Caco-2 (cell line): ENCODE results near the gene BTC. TPM values are rescaled to one million over a fixed set of nuclear protein-coding genes. Genes with fewer than 3 reads are reported as not detected.

Experiments
- BruUV-seq: library from RNA; stranded (reverse); fragments of 400-500 nt; replicated peaks from 2 replicates; lab custom pipeline; 2021; lab: Mats Ljungman, UMichigan
- CTCF ChIA-PET: fragments of 300-600 bp; sonication (Branson Sonifier 250); formaldehyde crosslinking; loops from one replicate; lab custom pipeline; 2022; ENCODE audit warnings: antibody characterized with exemption; lab: Charles Lee
- POLR2A ChIA-PET: fragments of 300-600 bp; sonication (Branson Sonifier 250); formaldehyde crosslinking; loops from one replicate; lab custom pipeline; 2022; ENCODE audit warnings: antibody characterized with exemption; lab: Charles Lee
- DNase-seq, 2 experiments: peaks; one replicate each; pipeline versions ENCODE4 v3.0.0 to v3.0.0-alpha.2; 2020 to 2022
- H3K27me3 ChIP-seq: replicated peaks from 2 replicates; pipeline ENCODE4 v1.6.0; 2011; ENCODE audit warnings: low read length; ENCODE audit not compliant: control insufficient read depth, insufficient read depth
- H3K36me3 ChIP-seq: 2 replicates; pipeline ENCODE4 v1.5.1; 2011; ENCODE audit warnings: low read length; ENCODE audit not compliant: control insufficient read depth, insufficient read depth
- H3K4me1 ChIP-seq: fragments of 250-450 bp; sonication (Bioruptor Pico); 2 replicates; pipeline ENCODE4 v1.5.1; 2020; ENCODE audit warnings: mild to moderate bottlenecking
- H3K4me3 ChIP-seq: 2 replicates; pipeline ENCODE4 v1.5.1; 2011; ENCODE audit warnings: low read depth, mild to moderate bottlenecking, control low read depth, low read length
- H3K9me3 ChIP-seq: fragments of 250-450 bp; sonication (Bioruptor Pico); 2 replicates; pipeline ENCODE4 v1.5.1; 2020; ENCODE audit warnings: mild to moderate bottlenecking, moderate library complexity
- H3K27ac Mint-ChIP-seq: one replicate; pipeline ENCODE4 v1.8.0; 2022; ENCODE audit warnings: mixed read lengths; ENCODE audit not compliant: unreplicated experiment
- H3K27me3 Mint-ChIP-seq: one replicate; pipeline ENCODE4 v1.8.0; 2022; ENCODE audit warnings: mixed read lengths; ENCODE audit not compliant: insufficient read depth, unreplicated experiment
- H3K36me3 Mint-ChIP-seq: one replicate; pipeline ENCODE4 v1.8.0; 2022; ENCODE audit warnings: mild to moderate bottlenecking, mixed read lengths; ENCODE audit not compliant: insufficient read depth, unreplicated experiment
- H3K4me1 Mint-ChIP-seq: one replicate; pipeline ENCODE4 v1.8.0; 2022; ENCODE audit warnings: low read depth, mixed read lengths; ENCODE audit not compliant: unreplicated experiment
- H3K4me3 Mint-ChIP-seq: one replicate; pipeline ENCODE4 v1.8.0; 2022; ENCODE audit warnings: mild to moderate bottlenecking, moderate library complexity, mixed read lengths; ENCODE audit not compliant: unreplicated experiment
- H3K9me3 Mint-ChIP-seq: one replicate; pipeline ENCODE4 v1.8.0; 2022; ENCODE audit warnings: mixed read lengths; ENCODE audit not compliant: unreplicated experiment
- CTCF ChIP-seq, 2 experiments: fragments of 200-600 bp in 1 of 2; IDR thresholded peaks; 1 replicate in 1 of 2; 2 replicates in 1 of 2; pipeline versions ENCODE4 v1.5.1 to v1.8.0; 2011 to 2022; ENCODE audit warnings: antibody characterized with exemption in 1 of 2, control low read depth in 1 of 2, inconsistent platforms in 1 of 2, low read depth in 1 of 2, low read length in 1 of 2, mild to moderate bottlenecking in 1 of 2, moderate library complexity in 1 of 2; ENCODE audit not compliant: insufficient read depth in 1 of 2, severe bottlenecking in 1 of 2, unreplicated experiment in 1 of 2
- intact Hi-C: fragments of 100-400 bp; cut with micrococcal nuclease; formaldehyde crosslinking; loops from one replicate; pipeline ENCODE4 v1.10.0; 2022; ENCODE audit not compliant: unreplicated experiment
- total RNA-seq: library from RNA; stranded (reverse); gene quantifications from 2 replicates; pipeline ENCODE4 v1.2.3, GENCODE V29; 2022

BTC gene
- total RNA-seq, 1 experiment from 2014 or later = 0.09 TPM

- BruUV-seq = no TSS peak
- DNase-seq = no peak
- no peak for TF ChIP-seq CTCF (IDR thresholded peaks at IDR 0.05; ENCODE audit: insufficient read depth in 1 of 2, low read depth in 1 of 2, low read length in 1 of 2, severe bottlenecking in 1 of 2, unreplicated experiment in 1 of 2)
- no peak overlapping the region for H3K27ac Mint-ChIP-seq
- H3K36me3 Mint-ChIP-seq = no peaks in the 10 kb centered on the region
- CTCF ChIA-PET = no interaction called here
- H3K4me1 ChIP-seq = peaks cover 4% of the 10 kb centered on the region; the same call in 1 of the 2 replicates
- POLR2A ChIA-PET = no interaction called here
- H3K4me3 Mint-ChIP-seq = no peak overlapping the region
- peaks cover 6% of the 10 kb centered on the region for H3K4me1 Mint-ChIP-seq
- no peaks in the 10 kb centered on the region for H3K27me3 ChIP-seq
- H3K9me3 Mint-ChIP-seq = peaks cover 6% of the 10 kb centered on the region
- no peaks in the 10 kb centered on the region for H3K9me3 ChIP-seq
- no peak overlapping the region for H3K4me3 ChIP-seq
- H3K36me3 ChIP-seq = no peaks in the 10 kb centered on the region
- H3K27me3 Mint-ChIP-seq = peaks cover 5% of the 10 kb centered on the region
- intact Hi-C loops = no loop called here
These were observed 21.5 kb downstream of the BTC start for GRCh38 chr4:74772783-74773182.

- Mint-ChIP-seq H3K36me3 (no peaks in the 10 kb centered on the region), H3K27ac (no peak overlapping the region), H3K9me3 (peaks cover 6% of the 10 kb centered on the region), H3K27me3 (peaks cover 5% of the 10 kb centered on the region), H3K4me3 (no peak overlapping the region), H3K4me1 (peaks cover 6% of the 10 kb centered on the region)
- ChIA-PET POLR2A (no interaction called here), CTCF (no interaction called here)
- no peaks in the 10 kb centered on the region for H3K27me3 ChIP-seq
- DNase-seq = no peak
- TF ChIP-seq CTCF (IDR thresholded peaks at IDR 0.05; ENCODE audit: insufficient read depth in 1 of 2, low read depth in 1 of 2, low read length in 1 of 2, severe bottlenecking in 1 of 2, unreplicated experiment in 1 of 2) = no peak
- no TSS peak for BruUV-seq
- H3K36me3 ChIP-seq = no peaks in the 10 kb centered on the region
- no peak overlapping the region for H3K4me3 ChIP-seq
- H3K9me3 ChIP-seq = no peaks in the 10 kb centered on the region
- H3K4me1 ChIP-seq = peaks cover 4% of the 10 kb centered on the region; the same call in 1 of the 2 replicates
- intact Hi-C loops = no loop called here
These were observed 22.2 kb downstream of the BTC start for GRCh38 chr4:74772106-74772505.

- Histone ChIP-seq H3K9me3 (no peaks in the 10 kb centered on the region), H3K27me3 (no peaks in the 10 kb centered on the region), H3K36me3 (no peaks in the 10 kb centered on the region), H3K4me3 (no peak overlapping the region), H3K4me1 (peaks cover 4% of the 10 kb centered on the region; the same call in 1 of the 2 replicates)
- H3K36me3 Mint-ChIP-seq = no peaks in the 10 kb centered on the region
- no peak overlapping the region for H3K4me3 Mint-ChIP-seq
- peaks cover 6% of the 10 kb centered on the region for H3K9me3 Mint-ChIP-seq
- intact Hi-C loops = no loop called here
- H3K27me3 Mint-ChIP-seq = peaks cover under 1% of the 10 kb centered on the region
- TF ChIP-seq CTCF (IDR thresholded peaks at IDR 0.05; ENCODE audit: insufficient read depth in 1 of 2, low read depth in 1 of 2, low read length in 1 of 2, severe bottlenecking in 1 of 2, unreplicated experiment in 1 of 2) = no peak
- ChIA-PET POLR2A (no interaction called here), CTCF (no interaction called here)
- DNase-seq = no peak
- no TSS peak for BruUV-seq
- H3K4me1 Mint-ChIP-seq = peaks cover 6% of the 10 kb centered on the region
- H3K27ac Mint-ChIP-seq = no peak overlapping the region
These were observed 24.0 kb downstream of the BTC start for GRCh38 chr4:74770226-74770910.
